GM18511 (cell line): Measurements from ENCODE around the gene CACNG7.

Source experiments
- ATAC-seq: cut with Tn5 transposase; IDR thresholded peaks from one replicate; pipeline ENCODE4 v1.9.1; 2021; ENCODE audit warnings: mild to moderate bottlenecking, moderate library complexity; ENCODE audit not compliant: unreplicated experiment

Gene CACNG7

DNA sequence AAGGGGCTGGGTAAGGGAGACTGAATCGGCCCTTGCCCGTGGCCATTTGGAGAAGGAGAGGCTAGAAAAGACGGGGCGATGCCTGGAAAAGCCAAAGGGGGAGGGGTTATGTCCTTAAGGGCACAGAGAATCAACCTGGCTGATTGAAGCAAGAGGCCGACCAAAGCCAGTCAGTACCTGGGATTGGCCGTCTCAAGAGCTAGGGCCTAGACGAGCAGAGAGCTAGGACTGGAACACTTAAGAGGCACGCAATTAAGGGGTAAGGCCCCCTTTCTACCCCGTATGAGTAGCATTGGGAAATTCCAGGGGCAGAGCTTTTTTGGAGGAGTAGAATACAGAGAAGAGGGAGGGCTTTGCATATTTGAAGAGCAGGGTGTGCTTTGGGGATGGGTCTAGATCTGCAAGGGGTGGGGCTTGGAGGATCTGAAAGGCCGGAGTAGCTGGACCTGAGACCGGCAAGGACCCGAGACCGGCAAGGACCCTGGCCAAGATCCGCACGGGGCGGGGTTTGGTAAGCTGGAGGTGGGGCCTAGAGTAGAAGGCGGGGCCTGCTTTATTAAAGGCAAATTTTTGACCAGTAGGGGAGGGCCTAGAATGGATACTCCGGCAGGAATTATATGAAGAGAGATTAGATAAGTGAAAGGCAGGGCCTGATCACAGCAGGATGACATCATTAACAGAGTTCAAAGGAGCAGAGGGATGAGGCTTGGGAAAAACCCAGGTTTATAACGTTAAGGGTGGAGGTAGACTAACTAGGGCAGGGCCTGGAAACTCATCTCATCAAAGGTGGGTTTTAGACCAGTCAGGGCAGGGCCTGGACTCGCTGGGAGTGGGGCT is 71.7 kb downstream of the CACNG7 start:
- no peak for ATAC-seq

DNA sequence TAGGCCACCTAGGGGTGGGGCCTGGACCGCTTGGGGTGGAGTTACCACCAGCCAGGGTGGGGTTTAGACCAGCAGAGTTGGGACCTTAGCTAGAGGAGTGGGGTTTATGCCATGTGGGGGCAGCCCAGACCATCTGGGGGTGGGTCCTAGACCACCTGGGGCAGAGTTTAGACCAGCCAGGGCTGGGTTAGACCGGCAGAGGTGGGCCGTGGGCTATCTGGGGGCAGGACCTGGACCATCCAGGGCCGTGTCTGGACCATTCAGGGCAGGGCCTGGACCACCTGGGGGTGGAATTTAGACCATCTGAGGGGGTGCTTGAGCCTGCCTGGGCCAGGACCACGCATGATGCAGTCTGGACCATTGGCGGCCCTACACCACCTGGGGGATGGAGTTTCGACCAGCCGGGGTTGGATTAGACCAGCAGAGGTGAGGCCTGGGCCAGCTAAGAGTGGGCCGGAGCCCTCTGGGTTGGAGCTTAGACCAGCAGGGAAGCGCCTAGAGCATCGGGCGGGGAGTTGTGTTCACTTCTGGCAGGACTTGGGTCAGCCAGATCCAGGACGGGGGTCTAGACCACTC is 72.4 kb downstream of the CACNG7 start:
- no peak for ATAC-seq

GRCh38 chr19:53982001-53982451 is 72.9 kb downstream of the CACNG7 start:
- ATAC-seq = no peak

- ATAC-seq = no peak
Observed at GRCh38 chr19:53982611-53983010, 73.5 kb downstream of the CACNG7 start.

DNA sequence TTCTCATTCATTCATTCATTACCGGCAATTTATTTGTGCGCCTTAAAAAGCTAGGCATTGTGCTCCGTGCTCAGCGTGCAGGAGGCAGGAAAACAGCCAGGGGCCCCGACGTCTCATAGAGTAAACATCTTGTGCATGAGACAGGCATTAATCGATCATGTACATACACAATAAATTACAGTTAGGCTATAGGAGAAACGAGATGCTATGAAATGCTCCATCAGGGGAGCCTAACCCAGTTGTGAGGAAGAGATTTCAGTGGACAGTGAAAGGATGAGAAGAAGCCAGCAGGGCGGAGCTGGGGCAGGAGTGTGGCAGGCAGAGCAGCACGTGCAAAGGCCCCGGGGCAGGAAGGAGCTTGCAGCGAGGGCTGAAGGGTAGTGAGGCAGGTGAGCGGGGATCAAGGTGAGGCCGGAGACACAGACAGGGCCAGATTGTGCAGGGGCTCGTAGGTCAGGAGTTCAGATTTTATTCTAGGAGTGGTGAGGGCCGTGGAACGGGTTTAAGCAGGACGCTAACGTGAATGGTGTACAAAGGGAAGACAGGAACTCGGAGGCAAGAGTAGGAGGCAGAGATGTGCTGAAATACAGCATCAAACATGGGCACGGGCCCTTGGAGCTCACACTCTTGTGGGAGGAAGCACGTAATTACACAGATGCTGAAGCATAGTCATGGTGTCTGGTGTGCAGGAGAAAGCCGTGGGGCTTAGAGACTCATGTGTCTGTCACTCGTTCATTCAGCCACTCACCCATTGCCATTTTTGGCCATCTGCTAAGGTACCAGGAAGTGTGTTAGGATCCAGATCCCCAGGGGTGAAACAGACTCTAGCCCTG is 74.6 kb downstream of the CACNG7 start:
- ATAC-seq = no peak

DNA sequence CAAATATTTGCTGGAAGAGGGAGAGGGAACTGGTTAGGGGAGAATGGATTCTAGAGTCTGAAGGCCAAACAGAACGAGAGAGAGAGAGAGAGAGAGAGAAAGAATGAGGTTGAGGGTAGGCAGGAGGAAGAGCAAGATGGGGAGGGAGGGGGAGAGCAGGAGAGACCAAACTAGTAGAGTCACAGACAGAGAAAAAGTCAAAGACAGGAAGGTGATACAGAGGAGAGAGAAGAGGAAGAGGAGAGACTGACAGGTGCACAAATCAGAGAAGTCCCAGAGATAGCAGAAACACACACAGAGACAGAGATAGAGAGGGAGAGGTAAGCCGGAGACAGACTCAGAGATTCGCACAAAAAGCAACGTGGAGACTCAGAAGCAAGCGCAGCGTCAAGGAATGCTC is 76.8 kb downstream of the CACNG7 start:
- no peak for ATAC-seq

DNA sequence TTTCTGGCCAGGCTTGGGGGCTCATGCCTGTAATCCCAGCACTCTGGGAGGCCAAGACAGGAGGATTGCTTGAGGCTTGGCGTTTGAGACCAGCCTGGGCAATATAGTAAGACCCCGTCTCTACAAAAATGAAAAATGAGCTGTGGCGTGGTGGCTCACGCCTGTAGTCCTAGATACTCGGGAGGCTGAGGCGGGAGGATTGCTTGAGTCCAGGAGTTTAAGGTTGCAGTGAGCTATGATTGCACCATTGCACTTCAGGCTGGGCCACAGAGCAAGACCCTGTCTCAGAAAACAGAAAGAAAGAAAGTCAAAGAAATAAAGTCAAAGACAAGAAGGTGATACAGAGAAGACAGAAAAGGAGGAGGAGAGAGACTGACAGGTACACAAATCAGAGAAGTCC is 79.9 kb downstream of the CACNG7 start:
- ATAC-seq = no peak

DNA sequence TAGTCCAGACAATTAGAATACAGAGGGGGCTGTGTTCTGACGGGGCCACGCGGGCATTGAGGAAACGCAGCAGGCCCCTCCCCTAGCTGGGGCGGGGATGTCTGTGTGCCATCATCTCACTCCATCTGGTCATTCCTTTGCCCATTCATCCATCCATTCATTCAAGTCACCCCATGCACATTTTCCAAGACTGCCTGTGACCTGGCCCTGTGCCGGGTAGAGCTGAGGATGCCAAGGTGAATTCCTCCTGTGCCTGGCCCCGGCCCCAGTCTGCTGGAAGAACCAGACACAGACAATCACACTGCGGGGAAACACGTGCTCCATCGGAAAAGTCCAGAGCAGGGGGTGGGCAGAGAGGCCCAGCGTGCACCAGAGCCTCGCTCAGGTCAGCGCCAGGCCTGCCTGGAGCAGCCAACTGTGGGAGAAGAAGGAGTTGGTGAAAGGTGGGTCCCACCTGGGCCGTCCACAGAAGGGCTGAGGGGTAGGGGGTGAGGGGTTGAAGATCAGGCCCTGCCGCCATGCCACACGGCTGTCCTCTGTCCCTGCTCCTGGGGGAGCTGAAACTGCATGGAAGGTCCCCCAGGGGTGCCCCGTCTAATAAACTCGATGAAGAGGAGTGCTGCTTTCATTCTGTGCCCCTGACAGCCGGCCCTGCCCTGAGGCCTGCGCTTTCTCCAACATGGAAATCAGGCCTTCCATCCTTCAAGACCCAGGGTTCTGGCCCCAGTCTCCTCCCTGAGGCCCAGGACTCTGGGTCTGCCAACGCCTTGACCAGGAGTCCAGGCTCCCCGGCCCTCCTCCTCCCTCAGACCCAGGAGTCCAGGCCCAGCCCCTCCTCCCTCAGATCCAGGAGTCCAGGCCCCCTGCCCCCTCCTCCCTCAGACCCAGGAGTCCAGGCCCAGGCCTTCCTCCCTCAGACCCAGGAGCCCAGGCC is 80.8 kb downstream of the CACNG7 start:
- no peak for ATAC-seq

- no peak for ATAC-seq
Observed at GRCh38 chr19:53991224-53992113, 82.4 kb downstream of the CACNG7 start, which contains the start of gene CACNG6. Gene CACNG6, plus strand, starts transcription at chr19:53991637. Its CDS starts 1,241 bp downstream, at chr19:53992878.

DNA sequence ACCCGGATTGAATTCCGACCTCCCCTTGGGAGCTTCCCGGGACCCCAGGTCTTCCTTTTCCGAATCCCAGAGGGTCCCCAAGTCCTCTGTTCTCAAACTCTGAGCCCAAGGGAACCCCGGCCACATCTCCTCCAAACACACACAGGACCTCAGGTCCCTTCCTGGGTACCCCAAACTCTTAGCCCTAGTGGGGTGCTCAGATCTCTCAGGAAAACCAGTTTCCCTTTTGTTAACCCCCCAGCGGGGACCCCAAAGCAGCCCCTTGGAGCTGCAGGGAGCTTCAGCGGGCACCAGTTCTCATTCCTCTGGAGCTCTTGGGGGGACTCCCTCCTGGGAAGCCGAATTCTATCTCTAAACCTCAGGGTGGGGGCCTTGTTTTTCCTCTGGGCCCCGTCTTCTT is 83.1 kb downstream of the CACNG7 start:
- no peak for ATAC-seq

DNA sequence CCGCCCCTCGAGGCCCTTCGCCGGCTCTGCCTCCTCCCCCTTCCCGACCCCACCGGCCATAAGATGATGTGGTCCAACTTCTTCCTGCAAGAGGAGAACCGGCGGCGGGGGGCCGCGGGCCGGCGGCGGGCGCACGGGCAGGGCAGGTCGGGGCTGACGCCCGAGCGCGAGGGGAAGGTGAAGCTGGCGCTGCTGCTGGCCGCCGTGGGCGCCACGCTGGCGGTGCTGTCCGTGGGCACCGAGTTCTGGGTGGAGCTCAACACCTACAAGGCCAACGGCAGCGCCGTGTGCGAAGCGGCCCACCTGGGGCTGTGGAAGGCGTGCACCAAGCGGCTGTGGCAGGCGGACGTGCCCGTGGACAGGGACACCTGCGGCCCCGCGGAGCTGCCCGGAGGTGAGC is 83.7 kb downstream of the CACNG7 start:
- no peak for ATAC-seq

GRCh38 chr19:53993448-53993847 is 84.4 kb downstream of the CACNG7 start:
- no peak for ATAC-seq
